HCT116 (cell line): Measurements from ENCODE around the gene CAPZB. TPM values are rescaled to one million over a fixed set of nuclear protein-coding genes. Genes with fewer than 3 reads are reported as not detected.

ENCODE experiments used
- ATAC-seq: fragments of 200-7000 bp; cut with Tn5 transposase; 2 replicates; pipeline ENCODE4 v1.9.1; 2020; ENCODE audit warnings: mild to moderate bottlenecking, moderate library complexity
- BruUV-seq: library from RNA; stranded (reverse); fragments of 400-500 nt; replicated peaks from 2 replicates; lab custom pipeline; 2021; lab: Mats Ljungman, UMichigan
- CTCF ChIA-PET: fragments of 300-600 bp; sonication (Branson Sonifier 250); formaldehyde crosslinking; loops from one replicate; lab custom pipeline; 2021; ENCODE audit warnings: antibody characterized with exemption; lab: Charles Lee
- POLR2A ChIA-PET: fragments of 300-600, 350-600 bp; sonication (Branson Sonifier 250); formaldehyde crosslinking; loops from one replicate; lab custom pipeline; 2021; ENCODE audit warnings: antibody characterized with exemption; lab: Charles Lee
- RAD21 ChIA-PET, 2 experiments: fragments of 300-600 bp; sonication (Branson Sonifier 250); formaldehyde crosslinking; loops; one replicate each; lab custom pipeline; 2023; ENCODE audit warnings: low total read pairs in 2 of 2; ENCODE audit not compliant: uncharacterized antibody in 2 of 2, unreplicated experiment in 2 of 2, low non-redundant PET in 1 of 2; lab: Charles Lee
- DNase-seq: peaks from one replicate; pipeline ENCODE4 v3.0.0-alpha.2; 2010; ENCODE audit warnings: low read depth, low spot score
- H2AFZ ChIP-seq: fragments of 200-600 bp; shearing (Covaris generic), sonication (generic); 2 replicates; pipeline ENCODE4 v1.6.1; 2017; ENCODE audit warnings: low read depth, mixed run types, mixed read lengths, antibody characterized with exemption, low read length; ENCODE audit not compliant: poor library complexity, severe bottlenecking
- H3K27ac ChIP-seq: 2 replicates; pipeline ENCODE4 v1.5.1; 2012; ENCODE audit warnings: low read depth, low read length
- H3K27me3 ChIP-seq: fragments of 200-600 bp; sonication (generic); 2 replicates; pipeline ENCODE4 v1.6.1; 2016; ENCODE audit warnings: mixed run types, low read length, mixed read lengths; ENCODE audit not compliant: insufficient read depth
- H3K36me3 ChIP-seq, 2 experiments: fragments of 200-500 bp in 1 of 2; fragments of 200-600 bp in 1 of 2; sonication (Bioruptor generic) in 1 of 2; sonication (generic) in 1 of 2; 2 replicates each; pipeline versions ENCODE4 v1.5.1 to v1.6.1; 2014 to 2016; ENCODE audit warnings: low read length in 2 of 2, inconsistent platforms in 1 of 2, mixed read lengths in 1 of 2, mixed run types in 1 of 2; ENCODE audit not compliant: insufficient read depth in 2 of 2, control insufficient read depth in 1 of 2
- H3K4me1 ChIP-seq, 2 experiments: fragments of 200-600 bp in 1 of 2; sonication (generic) in 1 of 2; 2 replicates each; pipeline versions ENCODE4 v1.5.1 to v1.6.1; 2012 to 2017; ENCODE audit warnings: low read length in 2 of 2, inconsistent platforms in 1 of 2, mild to moderate bottlenecking in 1 of 2, mixed read lengths in 1 of 2, mixed run types in 1 of 2, moderate library complexity in 1 of 2; ENCODE audit not compliant: insufficient read depth in 2 of 2, control insufficient read depth in 1 of 2
- H3K4me2 ChIP-seq: fragments of 200-600 bp; sonication (generic); 2 replicates; pipeline ENCODE4 v1.6.1; 2017; ENCODE audit warnings: mixed run types, low read length, mixed read lengths
- H3K4me3 ChIP-seq, 2 experiments: fragments of 200-600 bp in 1 of 2; sonication (generic) in 1 of 2; replicated peaks in 1 of 2; 2 replicates each; pipeline ENCODE4 v1.5.1; 2011 to 2016; ENCODE audit warnings: low read length in 2 of 2, control low read depth in 1 of 2, low read depth in 1 of 2, mild to moderate bottlenecking in 1 of 2, mixed read lengths in 1 of 2, mixed run types in 1 of 2
- H3K79me2 ChIP-seq: fragments of 200-600 bp; sonication (generic); 2 replicates; pipeline ENCODE4 v1.6.1; 2017; ENCODE audit warnings: mild to moderate bottlenecking, mixed run types, low read length, moderate library complexity, mixed read lengths; ENCODE audit not compliant: insufficient read depth
- H3K9ac ChIP-seq: fragments of 200-600 bp; sonication (generic); 2 replicates; pipeline ENCODE4 v1.6.1; 2016; ENCODE audit warnings: low read length, mixed read lengths
- H3K9me2 ChIP-seq: fragments of 200-600 bp; sonication (generic), shearing (Covaris generic); 2 replicates; pipeline ENCODE4 v1.6.1; 2017; ENCODE audit warnings: mixed run types, mild to moderate bottlenecking, moderate library complexity; ENCODE audit not compliant: insufficient read depth
- H3K9me3 ChIP-seq, 2 experiments: fragments of 200-500 bp in 1 of 2; fragments of 200-600 bp in 1 of 2; sonication (Bioruptor generic) in 1 of 2; sonication (generic) in 1 of 2; 2 replicates each; pipeline ENCODE4 v1.6.1; 2014 to 2017; ENCODE audit warnings: low read length in 2 of 2, mixed read lengths in 2 of 2, inconsistent platforms in 1 of 2, low read depth in 1 of 2, mild to moderate bottlenecking in 1 of 2, mixed run types in 1 of 2, moderate library complexity in 1 of 2; ENCODE audit not compliant: control insufficient read depth in 1 of 2, insufficient read depth in 1 of 2
- H4K20me1 ChIP-seq: fragments of 200-600 bp; sonication (generic), shearing (Covaris generic); 2 replicates; pipeline ENCODE4 v1.6.1; 2017; ENCODE audit warnings: mixed run types, mild to moderate bottlenecking, moderate library complexity; ENCODE audit not compliant: insufficient read depth
- CEBPB ChIP-seq: IDR thresholded peaks from 2 replicates; pipeline ENCODE4 v1.6.1; 2012; ENCODE audit warnings: low read depth
- CTCF ChIP-seq, 3 experiments: fragments of 200-600 bp in 1 of 3; sonication (generic) in 1 of 3; IDR thresholded peaks in 2 of 3; conservative IDR thresholded peaks in 1 of 3; 2 replicates each; pipeline ENCODE4 v1.5.1; 2012 to 2017; ENCODE audit warnings: low read depth in 2 of 3, low read length in 2 of 3, antibody characterized with exemption in 1 of 3, borderline replicate concordance in 1 of 3, control low read depth in 1 of 3, mild to moderate bottlenecking in 1 of 3, mixed read lengths in 1 of 3, mixed run types in 1 of 3, moderate library complexity in 1 of 3; ENCODE audit not compliant: insufficient read depth in 1 of 3
- ELF1 ChIP-seq: IDR thresholded peaks from 2 replicates; pipeline ENCODE4 v1.6.1; 2012; ENCODE audit warnings: low read depth, borderline replicate concordance
- POLR2A ChIP-seq: IDR thresholded peaks from 2 replicates; pipeline ENCODE4 v1.7.0; 2011; ENCODE audit warnings: borderline replicate concordance; ENCODE audit not compliant: insufficient read depth, insufficient read length; ENCODE audit errors: extremely low read depth
- ZBTB33 ChIP-seq: IDR thresholded peaks from 2 replicates; pipeline ENCODE4 v1.6.1; 2011; ENCODE audit warnings: mild to moderate bottlenecking, low read length, moderate library complexity; ENCODE audit not compliant: insufficient replicate concordance; ENCODE audit errors: extremely low read depth
- intact Hi-C: fragments of 100-400 bp; cut with micrococcal nuclease; formaldehyde crosslinking; loops from 2 replicates; pipeline ENCODE4 v1.10.0; 2022
- total RNA-seq: library from RNA; stranded (reverse); gene quantifications from one replicate; pipeline ENCODE4 v1.2.1, GENCODE V29; 2021; ENCODE audit not compliant: unreplicated experiment

Gene CAPZB
- total RNA-seq, 1 experiment from 2014 or later = 203 TPM

GRCh38 chr1:19424651-19425570 is 60.4 kb downstream of the CAPZB start:
- POLR2A ChIA-PET = no interaction called here
- Histone ChIP-seq H3K9ac (no peak overlapping the region), H2AFZ (no peak overlapping the region), H3K36me3 (no peaks in the 10 kb centered on the region), H3K27ac (no peak overlapping the region), H3K4me2 (no peak overlapping the region), H3K9me3 (no peaks in the 10 kb centered on the region), H3K4me1 (peaks cover 6 to 8% of the 10 kb centered on the region in 2 experiments), H3K9me2 (no peaks in the 10 kb centered on the region), H3K27me3 (no peaks in the 10 kb centered on the region), H3K79me2 (peaks cover 83% of the 10 kb centered on the region), H3K4me3 (no peak overlapping the region), H4K20me1 (peaks cover 14% of the 10 kb centered on the region; the same call in 1 of the 2 replicates)
- BruUV-seq = no TSS peak
- CTCF ChIA-PET = no interaction called here
- DNase-seq = no peak
- ATAC-seq = no peak
- intact Hi-C loops = no loop called here
- RAD21 ChIA-PET = no interaction called here
- TF ChIP-seq CEBPB (no peak), ELF1 (no peak), CTCF (IDR thresholded peaks at IDR 0.05 in 2 of 3, conservative IDR thresholded peaks at IDR 0.05 in 1 of 3; ENCODE audit: borderline replicate concordance in 1 of 3, insufficient read depth in 1 of 3, low read depth in 2 of 3, low read length in 2 of 3) (no peak), ZBTB33 (no peak), POLR2A (no peak)
